Loucy (cell line): ENCODE measurements around the gene NHLRC4.

Source experiments
- H2AFZ ChIP-seq: fragments of 200-600 bp; sonication (generic); 2 replicates; pipeline ENCODE4 v1.6.0; 2016; ENCODE audit warnings: antibody characterized with exemption, mild to moderate bottlenecking, low read length, moderate library complexity
- H3F3A ChIP-seq: fragments of 200-600 bp; 2 replicates; pipeline ENCODE4 v1.6.0; 2016; ENCODE audit warnings: antibody characterized with exemption, low read depth, mild to moderate bottlenecking
- H3K27me3 ChIP-seq: fragments of 200-600 bp; sonication (generic); 2 replicates; pipeline ENCODE4 v1.6.1; 2014; ENCODE audit warnings: low read length, mild to moderate bottlenecking; ENCODE audit not compliant: insufficient read depth, poor library complexity, severe bottlenecking
- H3K36me3 ChIP-seq: fragments of 200-600 bp; sonication (generic); 2 replicates; pipeline ENCODE4 v1.6.1; 2016; ENCODE audit warnings: low read length; ENCODE audit not compliant: insufficient read depth
- H3K4me1 ChIP-seq: fragments of 200-600 bp; sonication (generic); 2 replicates; pipeline ENCODE4 v1.5.1; 2014; ENCODE audit warnings: low read length, mild to moderate bottlenecking; ENCODE audit not compliant: insufficient read depth, poor library complexity, severe bottlenecking
- H3K4me2 ChIP-seq: fragments of 200-600 bp; sonication (generic); 2 replicates; pipeline ENCODE4 v1.6.0; 2014; ENCODE audit warnings: antibody characterized with exemption, low read length, low read depth, mild to moderate bottlenecking; ENCODE audit not compliant: poor library complexity, severe bottlenecking
- H3K4me3 ChIP-seq: fragments of 200-600 bp; sonication (generic); 2 replicates; pipeline ENCODE4 v1.5.1; 2014; ENCODE audit warnings: low read length, mild to moderate bottlenecking, mixed read lengths; ENCODE audit not compliant: poor library complexity, severe bottlenecking
- H3K79me2 ChIP-seq: fragments of 200-600 bp; sonication (generic); 2 replicates; pipeline ENCODE4 v1.6.1; 2014; ENCODE audit warnings: low read length; ENCODE audit not compliant: insufficient read depth
- H3K9ac ChIP-seq: fragments of 200-600 bp; sonication (generic); 2 replicates; pipeline ENCODE4 v1.6.0; 2014; ENCODE audit warnings: mild to moderate bottlenecking, low read depth, low read length, moderate library complexity; ENCODE audit not compliant: poor library complexity, severe bottlenecking
- H3K9me2 ChIP-seq: fragments of 200-600 bp; sonication (generic); replicated peaks from 2 replicates; pipeline ENCODE4 v1.6.1; 2016; ENCODE audit warnings: low read depth, low read length, mixed read lengths
- H3K9me3 ChIP-seq: fragments of 200-600 bp; sonication (generic); 2 replicates; pipeline ENCODE4 v1.6.1; 2014; ENCODE audit warnings: mild to moderate bottlenecking, antibody characterized with exemption, low read length, low read depth; ENCODE audit not compliant: insufficient read depth
- H4K20me1 ChIP-seq: fragments of 200-600 bp; sonication (generic); 2 replicates; pipeline ENCODE4 v1.6.0; 2014; ENCODE audit warnings: antibody characterized with exemption, low read length, mild to moderate bottlenecking; ENCODE audit not compliant: insufficient read depth, poor library complexity, severe bottlenecking
- CTCF ChIP-seq: fragments of 200-600 bp; sonication (generic); conservative IDR thresholded peaks from 2 replicates; pipeline ENCODE4 v1.5.1; 2014; ENCODE audit warnings: mild to moderate bottlenecking, antibody characterized with exemption, low read length
- EZH2phosphoT487 ChIP-seq: fragments of 200-600 bp; IDR thresholded peaks from 2 replicates; pipeline ENCODE4 v1.6.1; 2018; ENCODE audit warnings: antibody characterized with exemption, mild to moderate bottlenecking, moderate library complexity, borderline replicate concordance

The NHLRC4 gene

DNA sequence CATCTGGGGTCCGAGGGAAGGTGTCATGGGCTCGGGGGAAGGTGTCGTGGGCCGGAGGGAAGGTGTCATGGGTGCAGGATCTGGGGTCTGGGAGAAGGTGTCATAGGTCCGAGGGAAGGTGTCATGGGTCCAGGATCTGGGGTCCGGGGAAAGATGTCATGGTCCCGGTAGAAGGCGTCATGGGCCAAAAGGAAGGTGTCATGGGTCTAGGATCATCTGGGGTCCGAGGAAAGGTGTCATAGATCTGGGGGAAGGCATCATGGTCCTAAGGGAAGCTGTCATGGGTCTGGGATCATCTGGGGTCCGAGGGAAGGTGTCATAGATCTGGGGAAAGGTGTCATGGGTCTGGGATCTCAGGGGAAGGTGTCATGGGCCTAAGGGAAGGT lies 24.0 kb downstream of the NHLRC4 start:
- Histone ChIP-seq H2AFZ (no peak overlapping the region), H3K36me3 (no peaks in the 10 kb centered on the region), H3F3A (no peaks in the 10 kb centered on the region), H4K20me1 (peaks cover 6% of the 10 kb centered on the region), H3K4me1 (peaks cover 25% of the 10 kb centered on the region), H3K4me3 (peak overlapping the region; percentile 78), H3K79me2 (peaks cover 60% of the 10 kb centered on the region; the same call in 1 of the 2 replicates), H3K4me2 (peak overlapping the region; percentile 85), H3K9ac (peak overlapping the region; percentile 82), H3K9me3 (no peaks in the 10 kb centered on the region), H3K9me2 (no peaks in the 10 kb centered on the region), H3K27me3 (no peaks in the 10 kb centered on the region)
- TF ChIP-seq CTCF: no peak
- no peak for TF ChIP-seq EZH2phosphoT487

GRCh38 chr16:591231-591630 lies 24.4 kb downstream of the NHLRC4 start:
- Histone ChIP-seq H3K4me1 (peaks cover 25% of the 10 kb centered on the region), H3K9me2 (no peaks in the 10 kb centered on the region), H3K9ac (peak overlapping the region; percentile 82), H3K9me3 (no peaks in the 10 kb centered on the region), H3K27me3 (no peaks in the 10 kb centered on the region), H3K4me2 (peak overlapping the region; percentile 85), H3K36me3 (no peaks in the 10 kb centered on the region), H4K20me1 (peaks cover 6% of the 10 kb centered on the region), H3K79me2 (peaks cover 64% of the 10 kb centered on the region; the same call in 1 of the 2 replicates), H3F3A (no peaks in the 10 kb centered on the region), H3K4me3 (peak overlapping the region; percentile 78), H2AFZ (no peak overlapping the region)
- no peak for TF ChIP-seq EZH2phosphoT487
- TF ChIP-seq CTCF: no peak

- TF ChIP-seq CTCF: no peak
- TF ChIP-seq EZH2phosphoT487: no peak
- Histone ChIP-seq H3K9ac (peak overlapping the region; percentile 62), H3K4me2 (peak overlapping the region; percentile 85)
Measured at GRCh38 chr16:591892-592517, 25.2 kb downstream of the NHLRC4 start.

More at GRCh38 chr16:591892-592517, 25.2 kb downstream of the NHLRC4 start:
- Histone ChIP-seq H3K9me3 (no peaks in the 10 kb centered on the region), H3K4me3 (peak overlapping the region; percentile 60), H2AFZ (no peak overlapping the region), H3K79me2 (peaks cover 64% of the 10 kb centered on the region; the same call in 1 of the 2 replicates), H3K36me3 (no peaks in the 10 kb centered on the region), H3K4me1 (peaks cover 25% of the 10 kb centered on the region), H4K20me1 (peaks cover 6% of the 10 kb centered on the region), H3K27me3 (no peaks in the 10 kb centered on the region), H3K9me2 (no peaks in the 10 kb centered on the region), H3F3A (no peaks in the 10 kb centered on the region)
